Measurements from ENCODE around the gene DMRTC2.

DNA sequence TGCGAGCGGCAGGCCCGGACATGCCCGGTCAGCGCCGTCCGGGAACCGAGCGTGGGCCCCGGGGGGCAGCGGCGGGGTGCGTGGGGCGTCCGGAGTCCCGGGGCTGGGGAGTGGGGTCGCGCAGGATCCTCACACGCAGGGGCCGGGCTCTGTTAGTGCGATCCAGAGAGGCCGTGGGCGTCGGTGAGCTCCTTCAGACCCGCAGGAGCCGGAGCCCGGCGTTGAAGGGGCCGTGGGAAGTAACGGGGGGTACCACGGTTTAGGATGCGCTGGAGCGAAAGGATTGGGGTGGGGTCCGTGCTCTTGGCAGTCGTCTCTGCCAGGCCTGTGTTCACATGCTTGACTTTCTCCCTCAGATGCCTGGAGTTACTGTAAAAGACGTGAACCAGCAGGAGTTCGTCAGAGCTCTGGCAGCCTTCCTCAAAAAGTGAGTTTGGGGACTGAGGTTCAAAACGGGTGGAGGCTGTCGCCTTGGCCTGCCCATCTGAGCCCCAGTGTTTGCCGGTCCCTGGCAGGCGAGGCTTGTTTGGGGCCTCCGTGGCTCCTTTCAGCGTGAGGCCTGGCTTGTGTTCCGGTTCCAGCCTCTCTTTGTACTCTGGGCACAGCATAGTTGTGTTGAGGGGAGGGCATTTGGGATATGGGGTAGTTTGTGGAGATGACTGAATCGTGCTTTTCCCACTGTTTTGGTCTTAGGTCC is 15.7 kb downstream of the DMRTC2 start:
- TF ChIP-seq CTCF (IDR thresholded peaks at IDR 0.05), result no peak
- no peak for TF ChIP-seq POLR2AphosphoS5 (IDR thresholded peaks at IDR 0.05)
